A549 (cell line): ENCODE measurements around the gene SLF2. TPM values are rescaled to one million over a fixed set of nuclear protein-coding genes. Genes with fewer than 3 reads are reported as not detected.

Experiments used
- ATAC-seq, 2 experiments: fragments of 200-7000 bp in 1 of 2; fragments of >200 bp in 1 of 2; cut with Nextera tagmentation in 1 of 2; cut with Tn5 transposase in 1 of 2; 3 replicates each; pipeline versions ENCODE4 v1.8.0 to v1.9.1; 2018 to 2020; ENCODE audit warnings: mild to moderate bottlenecking in 1 of 2, moderate library complexity in 1 of 2
- CTCF ChIA-PET: fragments of 300-600 bp; sonication (Branson Sonifier 250); formaldehyde crosslinking; extraction: SDS; loops from one replicate; lab custom pipeline; 2021; ENCODE audit warnings: antibody characterized with exemption, inconsistent platforms; lab: Yijun Ruan, JAX
- POLR2A ChIA-PET: fragments of 350-600 bp; formaldehyde crosslinking; extraction: SDS; loops from one replicate; lab custom pipeline; 2021; ENCODE audit warnings: antibody characterized with exemption, inconsistent platforms; lab: Yijun Ruan, JAX
- DNase-seq, 2 experiments: peaks; one replicate each; pipeline versions ENCODE4 v3.0.0 to v3.0.0-alpha.2; 2011 to 2016; ENCODE audit warnings: low read depth in 1 of 2, low spot score in 1 of 2
- FAIRE-seq: peaks from 2 replicates; lab custom pipeline; 2011; peaks lifted over from hg19 to GRCh38; lab: Jason Lieb, UNC
- H3K27ac ChIP-seq, 2 experiments: fragments of >200 bp; sonication (Bioruptor Twin); formaldehyde crosslinking; 3 replicates each; pipeline ENCODE4 v1.5.1; 2016 to 2017
- H3K4me1 ChIP-seq: fragments of >200 bp; sonication (Bioruptor Twin); formaldehyde crosslinking; 3 replicates; pipeline ENCODE4 v1.6.1; 2016
- H3K4me2 ChIP-seq: fragments of >200 bp; sonication (Bioruptor Twin); formaldehyde crosslinking; 3 replicates; pipeline ENCODE4 v1.6.1; 2016
- H3K4me3 ChIP-seq: fragments of >200 bp; sonication (Bioruptor Twin); formaldehyde crosslinking; 3 replicates; pipeline ENCODE4 v1.5.1; 2016
- H3K9me3 ChIP-seq: fragments of >200 bp; sonication (Bioruptor Twin); formaldehyde crosslinking; 3 replicates; pipeline ENCODE4 v1.6.1; 2016
- BHLHE40 ChIP-seq: IDR thresholded peaks from 2 replicates; pipeline ENCODE4 v1.6.1; 2012; ENCODE audit warnings: low read depth, low read length, inconsistent platforms
- CBX2 ChIP-seq: fragments of 200-600 bp; sonication (generic); IDR thresholded peaks from 2 replicates; pipeline ENCODE4 v1.6.1; 2016; ENCODE audit warnings: low read depth, mild to moderate bottlenecking, borderline replicate concordance
- CBX8 ChIP-seq: fragments of 200-600 bp; sonication (generic); IDR thresholded peaks from 2 replicates; pipeline ENCODE4 v1.6.1; 2016
- CHD4 ChIP-seq: fragments of 200-600 bp; sonication (generic); IDR thresholded peaks from 2 replicates; pipeline ENCODE4 v1.6.1; 2016; ENCODE audit warnings: antibody characterized with exemption, mild to moderate bottlenecking, borderline replicate concordance
- FOSL2 ChIP-seq, 2 experiments: fragments of 450-650 bp in 1 of 2; fragments of >200 bp in 1 of 2; sonication (Bioruptor Twin) in 1 of 2; formaldehyde crosslinking; IDR thresholded peaks; 2 replicates each; pipeline versions ENCODE4 v1.5.0 to v1.6.1; 2016 to 2020; ENCODE audit warnings: mild to moderate bottlenecking in 1 of 2, moderate library complexity in 1 of 2
- FOXS1 ChIP-seq: fragments of 250-450 bp; sonication (Bioruptor Pico); IDR thresholded peaks from 2 replicates; pipeline ENCODE4 v1.5.0; 2020; ENCODE audit warnings: mild to moderate bottlenecking, moderate library complexity
- GATA3 ChIP-seq: IDR thresholded peaks from 2 replicates; pipeline ENCODE4 v1.6.1; 2012; ENCODE audit warnings: borderline replicate concordance
- HDAC2 ChIP-seq: fragments of 200-600 bp; sonication (generic); IDR thresholded peaks from 2 replicates; pipeline ENCODE4 v1.6.1; 2016
- HOXA7 ChIP-seq: fragments of 250-450 bp; sonication (Bioruptor Pico); IDR thresholded peaks from 2 replicates; pipeline ENCODE4 v1.5.0; 2020; ENCODE audit warnings: mild to moderate bottlenecking, moderate library complexity
- JUN ChIP-seq, 2 experiments: fragments of >200 bp; sonication (Bioruptor Twin); formaldehyde crosslinking; IDR thresholded peaks; 2 replicates in 1 of 2; 3 replicates in 1 of 2; pipeline ENCODE4 v1.6.1; 2016 to 2017
- JUNB ChIP-seq: fragments of >200 bp; sonication (Bioruptor Twin); formaldehyde crosslinking; IDR thresholded peaks from 2 replicates; pipeline ENCODE4 v1.6.1; 2016
- KDM1A ChIP-seq: fragments of 200-600 bp; sonication (generic); IDR thresholded peaks from 2 replicates; pipeline ENCODE4 v1.6.1; 2016; ENCODE audit warnings: low read depth, mild to moderate bottlenecking
- KDM5A ChIP-seq: fragments of 200-600 bp; sonication (generic); IDR thresholded peaks from 2 replicates; pipeline ENCODE4 v1.6.1; 2016; ENCODE audit warnings: antibody characterized with exemption, mild to moderate bottlenecking
- MAX ChIP-seq: IDR thresholded peaks from 2 replicates; pipeline ENCODE4 v1.6.1; 2012
- MAZ ChIP-seq: fragments of 150-350 bp; IDR thresholded peaks from 2 replicates; pipeline ENCODE4 v1.6.1; 2014; ENCODE audit warnings: antibody characterized with exemption, low read depth, low read length, borderline replicate concordance
- MYC ChIP-seq: IDR thresholded peaks from 2 replicates; pipeline ENCODE4 v1.6.1; 2012; ENCODE audit warnings: mild to moderate bottlenecking, inconsistent platforms, low read length, improper control_type of control experiment, borderline replicate concordance
- PHF8 ChIP-seq: fragments of 200-600 bp; sonication (generic); IDR thresholded peaks from 2 replicates; pipeline ENCODE4 v1.6.1; 2016; ENCODE audit warnings: low read depth, mild to moderate bottlenecking, antibody characterized with exemption, moderate library complexity, borderline replicate concordance
- POLR2A ChIP-seq: IDR thresholded peaks from 2 replicates; pipeline ENCODE4 v1.6.1; 2012; ENCODE audit warnings: mild to moderate bottlenecking, low read length
- RCOR1 ChIP-seq: fragments of 150-350 bp; IDR thresholded peaks from 2 replicates; pipeline ENCODE4 v1.6.1; 2014; ENCODE audit warnings: antibody characterized with exemption, low read length, low read depth
- REST ChIP-seq: fragments of 200-600 bp; sonication (generic); IDR thresholded peaks from 2 replicates; pipeline ENCODE4 v1.6.1; 2016; ENCODE audit warnings: antibody characterized with exemption, mild to moderate bottlenecking, moderate library complexity
- RFX5 ChIP-seq: fragments of 450-650 bp; IDR thresholded peaks from 2 replicates; pipeline ENCODE4 v1.7.1; 2014; ENCODE audit warnings: antibody characterized with exemption, mild to moderate bottlenecking, moderate library complexity
- WGBS: methylation state at CpG from one replicate; pipeline ENCODE4 v1.1.6; 2017; ENCODE audit errors: missing lambda C conversion rate; 5-methylcytosine and 5-hydroxymethylcytosine counted together
- polyA plus RNA-seq, 4 experiments: library from polyadenylated mRNA; depleted of rRNA in 3 of 4; stranded (reverse); fragments of >200 nt; fragmentation: RNase III in 1 of 4; extraction: RNeasy Plus Mini Kit Qiagen cat#74134 plus additional on column Dnase treatment in 1 of 4; gene quantifications; 2 replicates in 3 of 4; 3 replicates in 1 of 4; pipeline ENCODE4 v1.2.3, GENCODE V29; 2011 to 2017
- TF ChIP-seq, protein P1 (sequence below): fragments of >200 bp; sonication (Bioruptor Twin); formaldehyde crosslinking; IDR thresholded peaks from 3 replicates; pipeline ENCODE4 v1.5.1; 2016
- TF ChIP-seq, protein P2 (sequence below): fragments of >200 bp; sonication (Bioruptor Twin); formaldehyde crosslinking; IDR thresholded peaks from 2 replicates; pipeline ENCODE4 v1.6.1; 2016
- TF ChIP-seq, protein P3 (sequence below): fragments of 450-650 bp; IDR thresholded peaks from 2 replicates; pipeline ENCODE4 v1.6.1; 2014; ENCODE audit warnings: antibody characterized with exemption
- TF ChIP-seq, protein P4 (sequence below): IDR thresholded peaks from 2 replicates; pipeline ENCODE4 v1.6.1; 2012; ENCODE audit warnings: low read depth, borderline replicate concordance

SLF2 gene
- polyA plus RNA-seq, 2 of the 4 experiments (the other 2 are of a cell fraction) = 13.0 to 16.6 TPM

- Histone ChIP-seq H3K4me1 (peaks cover 31% of the 10 kb centered on the region), H3K4me2 (peak overlapping the region; percentile 96), H3K9me3 (no peaks in the 10 kb centered on the region), H3K4me3 (peak overlapping the region; percentile 83), H3K27ac (peak overlapping the region; percentile 96 to 97)
- WGBS = 67% methylated on average over 9 of the region's 10 CpGs
- DNase-seq (no peak), ATAC-seq (no peak), FAIRE-seq (no peak)
- ChIA-PET POLR2A (interaction anchor here (1.8 kb wide), 1 partner anchor 9 kb away, joined by 6 read pairs; no protein-coding TSS in a partner anchor), CTCF (interaction anchor here (1.0 to 25.8 kb wide), 6 partner anchors 10 to 154 kb away, joined by 3 to 608 read pairs (median 43); partner anchors contain the start of gene LZTS2)
- TF ChIP-seq GATA3 = no peak
- no peak for TF ChIP-seq POLR2A
- no peak for TF ChIP-seq KDM5A
- TF ChIP-seq PHF8 = no peak
- no peak for TF ChIP-seq FOSL2 (IDR thresholded peaks at IDR 0.05)
- TF ChIP-seq FOSL2 (CRISPR knock-in tag; IDR thresholded peaks at IDR 0.05) = no peak
- no peak for TF ChIP-seq HOXA7
- TF ChIP-seq JUN (IDR thresholded peaks at IDR 0.05) = no peak
- TF ChIP-seq, protein P1, sequence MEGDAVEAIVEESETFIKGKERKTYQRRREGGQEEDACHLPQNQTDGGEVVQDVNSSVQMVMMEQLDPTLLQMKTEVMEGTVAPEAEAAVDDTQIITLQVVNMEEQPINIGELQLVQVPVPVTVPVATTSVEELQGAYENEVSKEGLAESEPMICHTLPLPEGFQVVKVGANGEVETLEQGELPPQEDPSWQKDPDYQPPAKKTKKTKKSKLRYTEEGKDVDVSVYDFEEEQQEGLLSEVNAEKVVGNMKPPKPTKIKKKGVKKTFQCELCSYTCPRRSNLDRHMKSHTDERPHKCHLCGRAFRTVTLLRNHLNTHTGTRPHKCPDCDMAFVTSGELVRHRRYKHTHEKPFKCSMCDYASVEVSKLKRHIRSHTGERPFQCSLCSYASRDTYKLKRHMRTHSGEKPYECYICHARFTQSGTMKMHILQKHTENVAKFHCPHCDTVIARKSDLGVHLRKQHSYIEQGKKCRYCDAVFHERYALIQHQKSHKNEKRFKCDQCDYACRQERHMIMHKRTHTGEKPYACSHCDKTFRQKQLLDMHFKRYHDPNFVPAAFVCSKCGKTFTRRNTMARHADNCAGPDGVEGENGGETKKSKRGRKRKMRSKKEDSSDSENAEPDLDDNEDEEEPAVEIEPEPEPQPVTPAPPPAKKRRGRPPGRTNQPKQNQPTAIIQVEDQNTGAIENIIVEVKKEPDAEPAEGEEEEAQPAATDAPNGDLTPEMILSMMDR = no peak
- TF ChIP-seq, protein P2, sequence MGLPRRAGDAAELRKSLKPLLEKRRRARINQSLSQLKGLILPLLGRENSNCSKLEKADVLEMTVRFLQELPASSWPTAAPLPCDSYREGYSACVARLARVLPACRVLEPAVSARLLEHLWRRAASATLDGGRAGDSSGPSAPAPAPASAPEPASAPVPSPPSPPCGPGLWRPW = no peak
- no peak for TF ChIP-seq CHD4
- no peak for TF ChIP-seq KDM1A
- no peak for TF ChIP-seq RFX5
- TF ChIP-seq BHLHE40 = no peak
- no peak for TF ChIP-seq REST
- TF ChIP-seq FOXS1 (CRISPR knock-in tag) = no peak
- TF ChIP-seq HDAC2 = no peak
- no peak for TF ChIP-seq CBX8
Observed at GRCh38 chr10:100988166-100988565, 75.4 kb downstream of the SLF2 start.

DNA sequence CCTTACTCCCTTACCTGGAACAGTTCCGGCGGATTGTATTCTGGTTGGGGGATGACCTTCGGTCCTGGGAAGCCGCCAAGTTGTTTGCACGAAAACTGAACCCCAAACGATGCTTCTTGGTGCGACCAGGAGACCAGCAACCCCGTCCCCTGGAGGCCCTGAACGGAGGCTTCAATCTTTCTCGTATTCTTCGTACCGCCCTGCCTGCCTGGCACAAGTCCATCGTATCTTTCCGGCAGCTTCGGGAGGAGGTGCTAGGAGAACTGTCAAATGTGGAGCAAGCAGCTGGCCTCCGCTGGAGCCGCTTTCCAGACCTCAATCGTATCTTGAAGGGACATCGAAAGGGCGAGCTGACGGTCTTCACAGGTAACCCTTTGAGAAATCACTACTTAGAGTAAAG lies 76.3 kb downstream of the SLF2 start:
- FAIRE-seq (no peak), DNase-seq (no peak), ATAC-seq (no peak)
- Histone ChIP-seq H3K4me2 (peak overlapping the region; percentile 96), H3K4me1 (peaks cover 31% of the 10 kb centered on the region), H3K4me3 (no peak overlapping the region), H3K9me3 (no peaks in the 10 kb centered on the region), H3K27ac (no peak overlapping the region)
- ChIA-PET POLR2A (no interaction called here), CTCF (interaction anchor here (1.0 to 25.8 kb wide), 8 partner anchors 9 to 153 kb away, joined by 3 to 608 read pairs (median 44); partner anchors contain the start of genes LZTS2, PDZD7 and SFXN3)
- WGBS = 94% methylated on average over 21 of the region's 21 CpGs
- TF ChIP-seq, protein P2 = no peak
- TF ChIP-seq, protein P3, sequence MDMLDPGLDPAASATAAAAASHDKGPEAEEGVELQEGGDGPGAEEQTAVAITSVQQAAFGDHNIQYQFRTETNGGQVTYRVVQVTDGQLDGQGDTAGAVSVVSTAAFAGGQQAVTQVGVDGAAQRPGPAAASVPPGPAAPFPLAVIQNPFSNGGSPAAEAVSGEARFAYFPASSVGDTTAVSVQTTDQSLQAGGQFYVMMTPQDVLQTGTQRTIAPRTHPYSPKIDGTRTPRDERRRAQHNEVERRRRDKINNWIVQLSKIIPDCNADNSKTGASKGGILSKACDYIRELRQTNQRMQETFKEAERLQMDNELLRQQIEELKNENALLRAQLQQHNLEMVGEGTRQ = no peak
- TF ChIP-seq MYC = no peak
- TF ChIP-seq JUNB = no peak
- TF ChIP-seq POLR2A = no peak
- no peak for TF ChIP-seq PHF8
- no peak for TF ChIP-seq MAX
- no peak for TF ChIP-seq GATA3
- no peak for TF ChIP-seq KDM5A
- no peak for TF ChIP-seq RCOR1
- TF ChIP-seq, protein P4, sequence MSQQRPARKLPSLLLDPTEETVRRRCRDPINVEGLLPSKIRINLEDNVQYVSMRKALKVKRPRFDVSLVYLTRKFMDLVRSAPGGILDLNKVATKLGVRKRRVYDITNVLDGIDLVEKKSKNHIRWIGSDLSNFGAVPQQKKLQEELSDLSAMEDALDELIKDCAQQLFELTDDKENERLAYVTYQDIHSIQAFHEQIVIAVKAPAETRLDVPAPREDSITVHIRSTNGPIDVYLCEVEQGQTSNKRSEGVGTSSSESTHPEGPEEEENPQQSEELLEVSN = no peak
- TF ChIP-seq MAZ = no peak
- no peak for TF ChIP-seq REST
- no peak for TF ChIP-seq HDAC2
- TF ChIP-seq CBX8 = no peak
- no peak for TF ChIP-seq BHLHE40
- TF ChIP-seq FOXS1 (CRISPR knock-in tag) = no peak
- no peak for TF ChIP-seq CBX2
